ENCODE data around the gene CDH26. TPM values are rescaled to one million over a fixed set of nuclear protein-coding genes. Genes with fewer than 3 reads are reported as not detected.
A peak's percentile ranks its signal among the peaks of the same experiment; 100 is the strongest.

The CDH26 gene
- total and polyA plus RNA-seq, 2 of the 13 experiments (the other 11 are each of a cell fraction or from before 2014, with no cell fraction given) = 0.40 to 1.1 TPM

DNA sequence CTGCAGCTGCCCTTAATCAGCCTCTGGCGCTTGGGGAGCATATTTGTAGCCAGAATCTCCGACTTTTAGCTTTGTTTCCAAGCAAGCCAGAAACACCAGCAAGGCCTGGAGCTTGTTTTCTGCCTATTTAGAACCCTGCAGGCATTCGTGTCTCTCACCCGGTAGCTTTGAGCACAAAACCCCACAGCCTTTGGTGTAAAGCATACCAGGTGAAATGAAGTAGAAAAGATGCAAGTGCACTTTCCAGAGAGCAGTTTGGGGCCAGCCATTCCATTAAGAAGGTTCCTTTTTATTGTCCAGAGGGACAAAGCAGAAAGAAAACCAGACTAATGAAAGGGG lies 17.3 kb upstream of the CDH26 start (continued):
- no peak for TF ChIP-seq ZNF430 (CRISPR knock-in tag; IDR thresholded peaks at IDR 0.05)
- TF ChIP-seq ZNF496 (CRISPR knock-in tag; IDR thresholded peaks at IDR 0.05; ENCODE audit: insufficient replicate concordance) = no peak
- TF ChIP-seq JUND (CRISPR knock-in tag; IDR thresholded peaks at IDR 0.05) = no peak
- TF ChIP-seq GTF2F1 (IDR thresholded peaks at IDR 0.05; ENCODE audit: low read length) = no peak
- TF ChIP-seq ZNF674 (CRISPR knock-in tag; IDR thresholded peaks at IDR 0.05; ENCODE audit: low read depth) = no peak
- TF ChIP-seq ARNT2 (CRISPR knock-in tag; IDR thresholded peaks at IDR 0.05; ENCODE audit: low read depth) = no peak
- no peak for TF ChIP-seq MTF1 (CRISPR knock-in tag; IDR thresholded peaks at IDR 0.05)
- no peak for TF ChIP-seq ZNF550 (CRISPR knock-in tag; IDR thresholded peaks at IDR 0.05; ENCODE audit: borderline replicate concordance)
- no peak for TF ChIP-seq MED8 (CRISPR knock-in tag; IDR thresholded peaks at IDR 0.05; ENCODE audit: insufficient replicate concordance)
- no peak for TF ChIP-seq ZSCAN21 (CRISPR knock-in tag; IDR thresholded peaks at IDR 0.05; ENCODE audit: borderline replicate concordance)
- TF ChIP-seq ZNF660 (CRISPR knock-in tag; IDR thresholded peaks at IDR 0.05; ENCODE audit: borderline replicate concordance, low read depth) = no peak
- 0 out of 2 replicates have a peak, but pooled peaks have one; percentile 45 for TF ChIP-seq ZNF816 (CRISPR knock-in tag; IDR thresholded peaks at IDR 0.05; ENCODE audit: borderline replicate concordance)
- TF ChIP-seq, protein P1, sequence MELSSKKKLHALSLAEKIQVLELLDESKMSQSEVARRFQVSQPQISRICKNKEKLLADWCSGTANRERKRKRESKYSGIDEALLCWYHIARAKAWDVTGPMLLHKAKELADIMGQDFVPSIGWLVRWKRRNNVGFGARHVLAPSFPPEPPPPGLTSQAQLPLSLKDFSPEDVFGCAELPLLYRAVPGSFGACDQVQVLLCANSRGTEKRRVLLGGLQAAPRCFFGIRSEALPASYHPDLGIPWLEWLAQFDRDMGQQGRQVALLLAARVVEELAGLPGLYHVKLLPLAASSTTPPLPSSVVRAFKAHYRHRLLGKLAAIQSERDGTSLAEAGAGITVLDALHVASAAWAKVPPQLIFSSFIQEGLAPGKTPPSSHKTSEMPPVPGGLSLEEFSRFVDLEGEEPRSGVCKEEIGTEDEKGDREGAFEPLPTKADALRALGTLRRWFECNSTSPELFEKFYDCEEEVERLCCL (CRISPR knock-in tag; IDR thresholded peaks at IDR 0.05; ENCODE audit: borderline replicate concordance) = no peak; the same call in 1 of the 2 replicates
- no peak for TF ChIP-seq YY1 (IDR thresholded peaks at IDR 0.05; ENCODE audit: insufficient read depth, insufficient replicate concordance, low read depth, low read length)
- TF ChIP-seq ZNF576 (CRISPR knock-in tag; IDR thresholded peaks at IDR 0.05) = no peak
- no peak for TF ChIP-seq ETV5 (CRISPR knock-in tag; IDR thresholded peaks at IDR 0.05; ENCODE audit: borderline replicate concordance)
- 0 out of 2 replicates have a peak, but pooled peaks have one; percentile 5 for TF ChIP-seq ZGPAT (CRISPR knock-in tag; IDR thresholded peaks at IDR 0.05)
- peak; percentile 39; the same call in 1 of the 2 replicates for TF ChIP-seq CREM (IDR thresholded peaks at IDR 0.05)
- TF ChIP-seq CREM (CRISPR knock-in tag; IDR thresholded peaks at IDR 0.05) = no peak
- TF ChIP-seq DNMT3B (CRISPR knock-in tag; conservative IDR thresholded peaks at IDR 0.05) = no peak; the same call in 1 of the 2 replicates
- no peak for TF ChIP-seq RBFOX2 (IDR thresholded peaks at IDR 0.05; ENCODE audit: low read depth, low read length)
- TF ChIP-seq, protein P2, sequence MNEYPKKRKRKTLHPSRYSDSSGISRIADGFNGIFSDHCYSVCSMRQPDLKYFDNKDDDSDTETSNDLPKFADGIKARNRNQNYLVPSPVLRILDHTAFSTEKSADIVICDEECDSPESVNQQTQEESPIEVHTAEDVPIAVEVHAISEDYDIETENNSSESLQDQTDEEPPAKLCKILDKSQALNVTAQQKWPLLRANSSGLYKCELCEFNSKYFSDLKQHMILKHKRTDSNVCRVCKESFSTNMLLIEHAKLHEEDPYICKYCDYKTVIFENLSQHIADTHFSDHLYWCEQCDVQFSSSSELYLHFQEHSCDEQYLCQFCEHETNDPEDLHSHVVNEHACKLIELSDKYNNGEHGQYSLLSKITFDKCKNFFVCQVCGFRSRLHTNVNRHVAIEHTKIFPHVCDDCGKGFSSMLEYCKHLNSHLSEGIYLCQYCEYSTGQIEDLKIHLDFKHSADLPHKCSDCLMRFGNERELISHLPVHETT (CRISPR knock-in tag; conservative IDR thresholded peaks at IDR 0.05) = no peak
- TF ChIP-seq, protein P3, sequence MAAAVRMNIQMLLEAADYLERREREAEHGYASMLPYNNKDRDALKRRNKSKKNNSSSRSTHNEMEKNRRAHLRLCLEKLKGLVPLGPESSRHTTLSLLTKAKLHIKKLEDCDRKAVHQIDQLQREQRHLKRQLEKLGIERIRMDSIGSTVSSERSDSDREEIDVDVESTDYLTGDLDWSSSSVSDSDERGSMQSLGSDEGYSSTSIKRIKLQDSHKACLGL (CRISPR knock-in tag; IDR thresholded peaks at IDR 0.05) = no peak
- TF ChIP-seq NR2F6 (IDR thresholded peaks at IDR 0.05) = no peak
- TF ChIP-seq NR2F6 (CRISPR knock-in tag; IDR thresholded peaks at IDR 0.05) = no peak
- TF ChIP-seq TRIM22 (IDR thresholded peaks at IDR 0.05) = no peak
- TF ChIP-seq HNRNPL (IDR thresholded peaks at IDR 0.05; ENCODE audit: low read depth, low read length) = no peak
- TF ChIP-seq SIX4 (CRISPR knock-in tag; IDR thresholded peaks at IDR 0.05) = no peak

Measured in HepG2 (cell line).